Fibroblast of skin of abdomen (primary cell): Measurements from ENCODE around the gene BIRC2. TPM values are rescaled to one million over a fixed set of nuclear protein-coding genes. Genes with fewer than 3 reads are reported as not detected.
"Not testable (repeated sequence)": the region's sequence is repeated elsewhere in the genome, so short reads cannot be mapped to it uniquely, and the experiment has no call there.

Experiments
- DNase-seq: peaks from one replicate; pipeline ENCODE4 v3.0.0-alpha.2; 2013
- polyA plus RNA-seq, 2 experiments: library from polyadenylated mRNA; unstranded; fragments of 120-200 nt; gene quantifications; one replicate each; pipeline ENCODE4 v1.2.1, GENCODE V29; 2013; ENCODE audit not compliant: insufficient read length in 2 of 2

BIRC2 gene
- 46.7 TPM for polyA plus RNA-seq (2013, experiment 1 of 2; ENCODE audit: insufficient read length)
- polyA plus RNA-seq (2013, experiment 2 of 2; ENCODE audit: insufficient read length) = 48.5 TPM

DNA sequence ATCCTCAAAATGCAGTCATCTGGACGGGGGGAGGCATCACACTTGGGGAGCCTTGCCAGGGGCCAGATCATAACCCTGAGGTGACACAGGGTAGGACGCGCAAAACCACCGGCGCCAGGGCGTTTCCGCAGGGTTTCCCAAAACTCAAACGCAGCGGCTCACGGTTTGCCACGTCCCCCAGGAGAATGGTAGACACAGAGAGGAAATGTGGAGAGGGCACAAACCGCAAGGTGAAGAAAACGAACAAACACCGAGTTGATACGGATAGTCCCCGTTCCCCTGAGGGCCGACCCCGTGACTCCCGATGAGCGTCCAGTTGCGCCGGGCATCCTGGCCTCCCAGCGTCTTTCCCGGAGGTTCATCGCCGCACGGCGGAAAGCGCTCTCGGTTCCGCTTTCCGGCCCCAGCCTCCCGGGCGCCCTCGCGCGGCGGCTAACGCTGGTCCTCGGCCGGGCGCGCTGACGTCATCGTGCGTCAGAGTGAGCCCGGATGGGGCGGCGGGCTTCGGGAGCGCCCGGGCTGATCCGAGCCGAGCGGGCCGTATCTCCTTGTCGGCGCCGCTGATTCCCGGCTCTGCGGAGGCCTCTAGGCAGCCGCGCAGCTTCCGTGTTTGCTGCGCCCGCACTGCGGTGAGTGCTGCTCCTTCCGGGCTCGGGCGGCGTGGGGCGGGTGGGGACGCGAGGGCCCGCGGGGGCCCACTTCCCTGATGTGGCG is at the start of gene BIRC2:
Gene BIRC2, plus strand, starts transcription at position 467 of the 714 bp plus-strand sequence. CDS start 2,641 bp downstream, outside the sequence.
- peak; percentile 93 for DNase-seq

DNA sequence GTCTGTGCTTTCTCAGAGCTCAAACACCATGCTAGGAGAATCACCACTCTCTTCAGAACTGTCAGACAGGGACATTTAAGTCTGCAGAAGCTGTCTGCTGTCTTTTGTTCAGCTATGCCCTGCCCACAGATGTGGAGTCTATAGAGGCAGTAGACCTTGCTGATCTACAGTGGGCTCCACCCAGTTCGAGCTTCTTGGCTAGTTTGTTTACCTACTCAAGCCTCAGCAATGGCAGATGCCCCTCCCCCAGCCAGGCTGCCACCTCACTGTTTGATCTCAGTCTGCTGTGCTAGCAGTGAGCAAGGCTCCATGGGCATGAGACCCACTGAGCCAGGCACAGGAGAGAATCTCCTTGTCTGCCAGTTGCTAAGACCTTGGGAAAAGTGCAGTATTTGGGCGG is 46.2 kb upstream of the BIRC2 start:
- not testable (repeated sequence) for DNase-seq

DNA sequence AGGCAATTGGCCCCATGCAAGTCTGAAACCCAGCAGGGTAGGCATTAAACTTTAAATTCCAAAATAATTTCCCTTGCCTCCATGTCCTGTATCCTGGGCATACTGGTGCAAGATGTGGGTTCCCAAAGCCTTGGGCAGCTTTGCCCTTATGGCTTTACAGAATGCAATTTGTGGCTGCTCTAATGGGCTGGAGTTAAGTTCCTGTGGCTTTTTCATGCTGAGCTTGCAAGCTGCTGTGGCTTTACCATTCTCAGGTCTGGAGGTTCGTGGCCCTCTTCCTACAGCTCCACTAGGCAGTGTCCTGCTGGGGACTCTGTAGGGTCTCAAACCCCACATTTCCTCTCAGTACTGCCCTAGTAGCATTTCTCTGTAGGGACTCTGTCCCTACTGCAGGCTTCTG is 44.8 kb upstream of the BIRC2 start:
- no peak for DNase-seq

DNA sequence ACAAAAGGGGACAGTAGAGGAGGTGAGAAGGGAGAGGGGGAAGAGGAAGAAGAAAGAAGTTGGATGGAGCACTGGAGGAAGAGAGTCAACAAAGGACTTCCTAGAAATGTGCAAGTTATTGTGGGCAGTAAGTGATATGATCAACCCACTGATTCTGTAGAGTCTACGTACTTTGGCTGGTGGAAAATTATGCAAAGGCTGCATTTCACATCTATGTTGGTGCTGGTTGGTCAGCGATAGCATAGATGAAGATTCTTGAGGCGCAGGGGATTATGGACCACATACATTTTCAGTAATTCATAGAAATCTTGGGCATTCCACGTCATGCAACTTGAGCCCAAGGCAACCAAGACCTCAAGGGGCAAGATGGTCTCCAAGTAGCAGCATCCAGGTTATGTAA is 42.3 kb upstream of the BIRC2 start:
- DNase-seq = no peak

DNA sequence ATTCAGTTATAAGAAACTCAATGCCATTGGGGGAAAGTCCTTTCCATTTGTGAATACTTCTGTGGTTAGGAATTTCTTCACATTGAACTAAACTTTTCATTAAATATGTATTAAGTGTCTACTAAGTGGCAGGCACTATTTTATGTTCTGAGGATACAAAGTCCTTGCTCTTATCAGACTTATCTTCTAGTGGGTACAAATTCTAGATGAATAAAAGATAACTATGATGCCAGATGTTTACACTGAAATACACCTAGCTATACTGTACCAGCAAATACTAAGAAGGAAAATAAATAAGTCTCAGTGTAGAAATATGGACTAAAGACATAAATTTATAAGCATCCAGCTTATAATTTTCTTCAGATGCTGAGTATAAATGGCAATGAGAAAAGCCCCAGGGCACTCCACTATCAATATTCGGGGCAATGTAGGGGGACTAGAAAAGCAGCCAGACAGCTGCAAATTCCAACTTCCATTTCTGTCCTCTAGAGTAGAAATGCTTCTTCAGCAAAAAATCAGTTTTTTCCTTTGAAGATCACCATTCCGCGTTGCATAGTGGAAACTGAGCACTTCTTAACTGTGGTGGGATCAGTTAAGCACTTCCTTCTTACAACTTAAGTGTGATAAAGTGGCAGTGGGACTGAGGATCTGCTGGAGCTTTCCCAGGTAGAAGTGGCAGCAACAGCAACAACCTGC is 41.5 kb upstream of the BIRC2 start:
- DNase-seq = no peak

DNA sequence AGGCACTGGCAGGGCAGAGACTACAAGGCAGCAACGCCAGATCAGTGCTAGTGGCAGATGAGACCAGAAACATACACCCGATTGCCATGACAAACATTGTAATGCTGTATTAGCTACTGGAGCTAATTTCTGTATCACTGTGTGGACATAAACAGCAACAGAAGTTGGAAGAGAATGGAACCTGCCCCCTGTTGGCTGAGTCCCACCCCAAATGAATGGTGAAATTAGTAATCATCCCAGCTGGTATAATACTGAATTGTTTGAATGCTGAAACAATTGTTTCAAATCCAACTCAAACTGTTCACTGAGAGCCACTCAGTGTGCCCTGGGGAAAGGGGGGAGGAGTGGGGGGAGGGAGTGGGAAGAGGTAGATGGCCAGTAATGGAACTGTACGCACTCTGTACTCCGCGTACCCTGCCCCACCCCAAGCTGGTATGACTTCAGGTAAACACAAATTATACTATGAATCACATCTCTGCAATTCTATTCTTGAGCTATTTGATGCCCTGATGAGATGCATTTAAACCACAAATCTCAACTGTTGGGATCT is 40.9 kb upstream of the BIRC2 start:
- no peak for DNase-seq

DNA sequence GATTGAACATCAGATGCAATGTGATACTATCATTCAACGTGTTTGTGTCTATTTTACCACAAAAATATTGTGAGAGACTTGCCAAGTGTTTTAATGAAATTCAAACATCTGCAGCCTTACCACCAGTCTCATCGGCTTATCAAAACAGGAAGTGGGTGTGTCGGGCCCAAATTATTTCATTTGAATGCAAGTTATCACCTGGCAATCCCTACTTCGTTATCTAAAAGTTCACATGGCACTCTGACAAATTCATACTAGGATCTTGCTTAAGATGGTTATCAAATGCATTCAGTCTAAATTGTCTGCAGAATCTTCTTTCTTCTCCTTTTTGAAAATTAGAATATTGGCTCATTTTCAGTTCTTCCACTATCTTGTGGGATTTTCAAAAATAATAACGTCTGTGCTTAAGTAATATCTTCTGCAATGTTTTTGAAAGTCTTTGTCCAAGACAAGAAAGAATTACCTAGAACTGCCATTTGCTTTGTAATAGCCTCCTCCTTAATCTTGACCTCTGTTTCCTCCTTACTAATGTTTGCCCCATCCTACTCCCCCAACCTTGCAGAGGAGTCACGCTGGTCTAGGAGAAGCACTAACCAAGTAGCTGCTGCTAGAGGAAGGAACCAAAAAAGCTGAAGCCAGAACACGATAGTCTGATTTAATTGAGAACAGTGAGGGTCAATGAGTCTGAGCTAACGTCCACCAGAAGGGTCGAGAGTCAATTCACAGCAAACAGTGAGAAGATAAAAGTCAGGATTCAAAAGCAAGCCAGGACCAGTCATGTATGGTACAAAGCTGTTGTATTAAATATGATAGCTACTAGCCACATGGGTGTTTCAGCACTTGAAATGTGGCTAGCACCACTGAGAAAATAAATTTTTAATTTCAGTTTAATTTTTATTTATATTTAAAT is 39.9 kb upstream of the BIRC2 start:
- DNase-seq = no peak

DNA sequence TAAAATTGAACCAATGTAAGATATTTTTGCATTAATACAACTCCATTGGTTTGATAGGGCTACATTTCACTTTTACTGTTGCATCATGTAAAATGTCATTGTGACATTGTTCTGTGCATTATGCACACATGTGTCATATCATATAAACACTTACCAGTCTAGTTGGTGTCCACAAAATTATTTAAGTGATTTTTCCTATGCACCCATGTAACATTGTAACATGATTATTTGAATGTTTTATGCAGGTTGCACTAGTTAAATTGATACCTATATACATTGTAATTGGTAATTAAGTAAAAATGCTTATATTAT is 39.3 kb upstream of the BIRC2 start:
- no peak for DNase-seq

DNA sequence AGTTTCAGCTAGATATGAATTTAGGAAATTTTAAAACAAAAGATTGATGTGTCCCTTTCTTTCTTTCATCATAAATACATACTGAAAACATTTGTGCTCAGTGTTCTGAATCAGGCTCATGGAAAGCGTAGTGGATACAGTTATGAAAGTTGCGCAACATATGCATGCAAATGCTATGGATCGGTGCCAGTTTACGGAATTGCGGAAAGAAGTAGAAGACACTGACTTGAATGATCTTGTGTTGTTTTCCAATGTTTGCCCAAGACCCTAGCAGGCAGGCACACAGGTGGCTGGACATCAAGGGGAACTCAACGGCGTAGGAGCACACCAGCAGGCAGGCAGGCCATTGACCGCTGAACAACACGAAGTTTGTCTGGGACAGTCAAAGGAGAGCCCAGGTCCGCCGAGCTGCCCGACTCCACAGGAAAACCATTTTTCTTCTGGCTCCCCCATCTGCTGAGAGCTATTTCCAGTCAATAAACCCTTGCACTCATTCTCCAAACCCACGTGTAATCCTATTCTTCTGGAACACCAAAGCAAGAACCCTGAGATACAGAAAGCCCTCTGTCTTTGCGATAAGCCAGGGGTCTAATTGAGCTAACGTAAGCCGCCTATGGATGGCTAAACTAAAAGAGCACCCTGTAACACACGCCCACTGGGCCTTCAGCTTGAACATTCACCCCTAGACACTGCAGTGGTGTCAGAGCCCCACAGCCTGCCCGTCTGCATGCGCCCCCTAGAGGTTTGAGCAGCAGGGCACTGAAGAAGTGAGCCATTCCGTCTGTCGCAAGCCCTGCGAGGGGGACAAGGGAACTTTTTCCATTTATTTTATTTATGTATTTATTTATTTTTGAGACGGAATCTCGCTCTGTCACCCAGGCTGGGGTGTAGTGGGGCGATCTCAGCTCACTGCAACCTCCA is 37.1 kb upstream of the BIRC2 start:
- peak; percentile 60 for DNase-seq

DNA sequence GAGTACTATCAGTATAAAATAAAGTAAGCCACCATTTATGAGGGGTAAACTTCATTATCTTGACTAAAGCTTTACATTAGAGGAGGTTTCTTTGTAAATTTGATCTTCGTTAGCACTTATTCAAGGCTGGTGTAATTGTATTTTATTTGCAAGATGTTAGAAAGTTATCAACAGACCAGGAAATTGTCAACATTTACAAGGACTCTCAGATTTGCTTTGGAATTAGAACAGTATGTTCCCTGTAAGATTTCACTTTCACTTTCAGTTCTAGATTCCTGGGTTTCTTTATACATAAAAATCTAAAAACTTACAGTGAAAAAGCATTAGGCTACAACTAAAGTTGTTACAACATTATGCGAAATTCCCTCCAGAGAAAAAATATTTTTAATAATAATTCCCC is 34.3 kb upstream of the BIRC2 start:
- DNase-seq = no peak

DNA sequence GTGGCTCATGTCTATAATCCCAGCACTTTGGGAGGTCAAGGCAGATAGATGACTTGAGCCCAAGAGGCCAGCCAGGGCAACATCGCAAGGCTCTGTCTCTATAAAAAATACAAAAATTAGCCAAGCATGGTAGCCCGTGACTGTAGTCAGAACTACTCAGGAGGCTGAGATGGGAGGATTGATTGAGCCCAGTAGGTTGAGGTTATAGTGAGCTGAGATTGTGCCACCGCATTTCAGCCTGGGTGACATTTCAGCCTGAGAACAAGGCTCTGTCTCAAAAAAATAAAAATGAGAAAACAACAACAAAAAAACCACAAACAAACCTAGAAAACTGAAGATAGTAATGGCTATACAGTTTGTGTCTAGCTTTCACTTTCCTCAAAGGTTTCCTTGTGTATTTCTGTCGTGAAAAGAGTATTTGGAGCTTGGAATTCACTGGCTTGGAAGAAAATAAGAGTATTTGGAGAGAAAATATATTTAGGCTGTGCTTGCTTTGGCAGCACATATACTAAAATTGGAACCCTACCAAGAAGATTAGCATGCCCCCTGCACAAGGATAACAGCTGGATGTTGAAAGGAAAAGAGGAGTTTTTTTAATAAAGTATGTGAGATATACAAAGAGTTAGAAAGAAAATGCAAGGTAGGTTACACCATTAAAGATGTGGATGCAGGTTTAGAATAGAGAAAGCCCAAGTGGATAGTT is 33.6 kb upstream of the BIRC2 start:
- DNase-seq = no peak

DNA sequence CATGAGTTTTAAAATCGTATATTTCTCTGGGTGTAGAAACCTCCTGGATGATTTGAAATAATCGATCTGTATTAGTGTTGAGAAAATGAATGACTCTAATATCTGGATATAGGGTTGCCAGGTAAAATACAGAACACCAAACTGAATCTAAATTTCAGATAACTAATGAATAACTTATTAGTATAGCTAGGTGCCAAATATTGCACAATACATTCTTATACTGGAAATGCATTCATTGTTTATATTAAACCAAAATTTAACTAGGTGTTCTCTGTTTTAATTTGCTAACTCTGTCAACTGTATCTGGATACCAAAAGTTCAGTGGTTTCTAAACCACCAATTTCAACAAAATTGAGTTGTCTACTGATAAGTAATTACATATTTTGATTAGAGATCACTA is 32.2 kb upstream of the BIRC2 start:
- no peak for DNase-seq

DNA sequence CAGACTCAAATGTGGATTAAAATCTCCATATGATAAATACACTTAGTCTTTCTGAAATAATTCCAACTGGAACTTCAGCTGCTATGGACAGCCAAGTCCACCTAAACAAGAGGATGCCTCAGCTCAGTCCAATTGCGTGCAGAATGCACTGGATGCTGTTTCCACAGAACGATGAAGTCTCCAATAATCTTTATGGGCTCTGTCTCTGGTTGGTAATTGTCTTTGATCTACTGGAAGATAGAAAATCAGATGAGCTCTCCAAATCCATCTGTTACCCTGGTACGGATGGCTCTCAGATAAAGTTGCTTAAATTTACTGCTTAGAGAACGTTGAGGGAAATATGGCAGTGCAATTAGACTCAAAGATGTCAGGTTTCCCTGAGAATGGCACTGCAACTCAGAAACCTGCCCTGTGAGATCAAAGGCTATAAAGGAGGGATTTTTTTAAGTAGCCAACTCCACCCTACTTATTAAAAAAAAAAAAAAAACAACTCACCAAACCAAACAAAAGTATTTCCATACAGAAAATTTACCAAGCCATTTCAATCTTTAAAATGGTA is 30.6 kb upstream of the BIRC2 start:
- no peak for DNase-seq

DNA sequence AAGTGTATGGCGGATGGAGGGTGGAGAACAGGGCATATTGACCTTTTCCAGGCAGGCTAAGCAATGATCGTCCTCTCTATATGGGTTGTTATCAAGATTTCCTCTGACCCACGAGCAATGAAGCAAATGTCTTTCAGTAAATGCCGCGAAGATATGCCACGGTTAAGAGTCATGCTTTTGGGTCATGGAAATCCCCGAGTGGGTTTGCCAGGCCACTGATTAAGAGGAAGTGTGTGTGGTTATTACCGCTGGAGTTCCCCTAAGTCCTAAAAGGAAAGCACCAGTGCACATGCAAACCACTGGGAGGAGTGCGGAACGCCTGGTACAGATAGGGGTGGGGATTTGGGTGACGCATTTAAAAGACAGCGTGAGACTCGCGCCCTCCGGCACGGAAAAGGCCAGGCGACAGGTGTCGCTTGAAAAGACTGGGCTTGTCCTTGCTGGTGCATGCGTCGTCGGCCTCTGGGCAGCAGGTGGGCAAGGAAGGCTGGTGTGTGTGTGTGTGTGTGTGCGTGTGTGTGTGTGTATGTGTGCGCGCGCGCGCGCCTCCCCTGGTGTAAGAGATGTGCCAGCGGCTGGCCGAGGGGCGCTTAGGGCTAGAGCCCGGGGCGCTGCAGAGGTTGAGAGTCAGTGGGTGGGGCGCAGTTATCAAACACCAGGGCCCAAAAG is 29.8 kb upstream of the BIRC2 start, which contains the start of gene BIRC3:
Gene BIRC3, plus strand, starts transcription at position 386 of the 669 bp plus-strand sequence. CDS start 7,026 bp downstream, outside the sequence.
- DNase-seq = peak; percentile 79

DNA sequence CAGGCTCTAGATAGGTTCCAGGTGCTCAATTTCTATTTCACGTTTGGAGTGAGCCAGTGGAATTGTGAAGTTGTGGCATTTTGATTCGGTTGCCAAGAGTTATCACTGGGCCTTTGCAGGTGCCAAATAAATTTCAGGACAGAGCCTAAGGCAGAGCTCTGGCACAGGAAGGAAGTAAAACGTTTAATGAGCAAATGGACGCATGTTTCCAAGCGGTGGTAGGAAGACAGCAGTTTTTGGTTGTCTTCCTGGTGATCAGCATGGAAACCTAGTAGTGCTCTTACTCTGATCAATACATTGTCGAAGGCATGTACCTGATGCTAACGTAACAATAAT is 29.3 kb upstream of the BIRC2 start:
- DNase-seq = no peak

DNA sequence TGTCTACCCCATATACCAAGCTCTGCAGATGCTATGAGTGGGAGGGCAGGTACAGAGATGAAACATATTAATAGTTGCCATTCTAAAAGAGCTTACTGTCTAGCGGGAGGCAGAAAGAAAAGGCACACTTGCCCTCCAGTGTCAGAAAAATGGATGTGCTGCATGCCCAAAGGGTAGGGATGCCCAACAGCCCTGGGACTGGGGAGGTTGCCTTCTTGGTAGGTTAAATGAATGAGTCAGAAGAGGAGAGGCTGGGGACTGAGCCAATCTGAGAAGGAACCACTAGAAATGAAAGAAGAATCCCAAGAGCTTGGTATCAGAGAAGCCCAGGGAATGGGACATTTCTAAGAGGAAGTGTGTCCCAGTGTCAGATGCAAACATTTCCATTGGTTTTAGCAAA is 28.5 kb upstream of the BIRC2 start:
- no peak for DNase-seq

DNA sequence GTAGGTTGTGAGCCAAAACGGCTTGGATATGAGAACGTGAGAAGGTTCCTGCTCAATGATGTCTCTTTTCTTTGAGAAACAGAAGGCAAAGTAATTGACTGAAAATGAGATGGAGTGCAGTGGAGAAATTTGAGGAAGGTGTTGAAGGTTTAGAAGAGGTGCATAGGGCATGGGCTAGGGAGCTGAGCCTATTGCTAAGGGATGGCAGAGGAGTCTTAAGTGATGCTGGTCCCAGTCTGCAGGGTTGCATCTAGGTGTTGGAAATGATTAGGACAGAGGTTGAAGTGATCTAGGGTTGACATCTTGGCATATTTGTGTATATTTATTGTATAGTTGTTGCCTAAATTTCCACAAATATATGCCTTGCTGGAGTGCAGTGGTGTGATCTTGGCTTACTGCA is 27.5 kb upstream of the BIRC2 start:
- no peak for DNase-seq

DNA sequence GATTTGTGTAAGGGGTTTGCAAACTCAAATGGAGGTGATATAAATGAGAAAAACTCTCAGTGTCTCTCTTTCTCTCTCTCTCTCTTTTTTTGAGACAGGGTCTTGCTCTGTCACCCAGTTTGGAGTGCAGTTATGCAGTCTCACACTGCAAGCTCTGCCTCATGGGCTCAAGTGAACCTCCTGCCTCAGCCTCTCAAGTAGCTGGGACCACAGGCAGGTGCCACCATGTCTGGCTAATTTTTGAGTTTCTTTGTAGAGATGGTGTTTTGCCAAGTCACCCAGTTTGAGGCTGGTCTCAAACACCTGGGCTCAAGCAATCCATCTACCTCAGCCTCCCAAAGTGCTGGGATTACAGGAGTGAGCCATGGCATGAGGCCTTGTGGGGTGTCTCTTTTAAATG is 26.8 kb upstream of the BIRC2 start:
- no peak for DNase-seq

DNA sequence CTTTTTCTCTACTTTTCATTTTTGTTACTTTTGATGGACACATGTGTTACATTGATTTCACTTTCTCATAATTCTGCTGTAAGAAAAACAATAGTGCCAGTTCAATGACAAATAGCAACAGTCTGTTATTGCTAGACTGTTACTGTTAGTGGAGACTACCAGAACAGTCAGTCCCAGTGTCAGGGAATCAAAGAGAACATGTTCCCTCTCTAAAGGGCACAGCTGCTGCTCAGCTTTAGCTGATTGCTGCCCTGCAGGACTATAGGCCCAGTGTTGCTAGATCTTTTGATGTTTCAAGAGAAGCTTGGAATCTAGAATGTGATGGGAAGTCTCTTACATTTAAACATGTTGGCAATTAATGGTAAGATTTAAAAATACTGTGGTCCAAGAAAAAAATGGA is 26.3 kb upstream of the BIRC2 start:
- no peak for DNase-seq

DNA sequence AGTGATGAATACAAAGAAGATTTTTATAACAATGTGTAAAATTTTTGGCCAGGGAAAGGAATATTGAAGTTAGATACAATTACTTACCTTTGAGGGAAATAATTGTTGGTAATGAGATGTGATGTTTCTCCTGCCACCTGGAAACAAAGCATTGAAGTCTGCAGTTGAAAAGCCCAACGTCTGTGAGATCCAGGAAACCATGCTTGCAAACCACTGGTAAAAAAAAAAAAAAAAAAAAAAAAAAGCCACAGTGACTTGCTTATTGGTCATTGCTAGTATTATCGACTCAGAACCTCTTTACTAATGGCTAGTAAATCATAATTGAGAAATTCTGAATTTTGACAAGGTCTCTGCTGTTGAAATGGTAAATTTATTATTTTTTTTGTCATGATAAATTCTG is 24.5 kb upstream of the BIRC2 start:
- DNase-seq = no peak
